Tongue (tissue), 2 donors: ENCODE measurements around the gene GGA1. TPM values are rescaled to one million over a fixed set of nuclear protein-coding genes. Genes with fewer than 3 reads are reported as not detected.
A peak's percentile ranks its signal among the peaks of the same experiment; 100 is the strongest.
"Not testable (repeated sequence)": the region's sequence is repeated elsewhere in the genome, so short reads cannot be mapped to it uniquely, and the experiment has no call there.

Experiments
- DNase-seq: peaks from one replicate; pipeline ENCODE4 v3.0.0-alpha.2; 2015
- total RNA-seq: library from RNA; depleted of rRNA; stranded (reverse); fragments of >200 nt; gene quantifications from one replicate; pipeline ENCODE4 v1.2.3, GENCODE V29; 2014

The GGA1 gene
- total RNA-seq, 1 donor from 2014 or later: 47.5 TPM

GRCh38 chr22:37570661-37570976 lies 38.0 kb upstream of the GGA1 start:
- DNase-seq: no peak

- DNase-seq: no peak
Observed at GRCh38 chr22:37571258-37571991, 37.2 kb upstream of the GGA1 start.

- DNase-seq: no peak
Observed at GRCh38 chr22:37571992-37572373, 36.7 kb upstream of the GGA1 start.

DNA sequence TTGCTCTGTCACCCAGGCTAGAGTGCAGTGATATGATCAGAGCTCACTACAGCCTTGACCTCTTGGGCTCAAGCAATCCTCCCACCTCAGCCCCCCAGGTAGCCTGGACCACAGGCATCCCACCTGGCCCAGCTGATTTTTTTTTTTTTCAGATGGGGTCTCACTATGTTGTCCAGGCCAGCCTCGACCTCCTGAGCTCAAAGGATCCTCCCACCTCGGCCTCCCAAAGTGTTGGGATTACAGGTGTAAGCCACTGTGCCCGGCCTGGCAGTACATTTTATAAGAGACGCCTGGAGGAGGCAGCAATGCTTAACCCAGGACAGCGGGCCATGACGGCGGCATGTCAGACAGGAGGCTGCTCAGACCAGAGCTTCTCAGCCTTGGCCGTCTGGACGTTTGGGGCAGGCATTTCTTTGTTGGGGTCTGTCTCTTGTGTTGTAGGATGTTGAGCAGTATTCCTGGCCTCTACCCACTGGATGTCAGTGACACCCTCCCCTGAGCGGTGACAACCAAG lies 33.1 kb upstream of the GGA1 start:
- DNase-seq: no peak

- DNase-seq: no peak
Observed at GRCh38 chr22:37578002-37578401, 30.6 kb upstream of the GGA1 start.

- DNase-seq: no peak
Observed at GRCh38 chr22:37581504-37581903, 27.1 kb upstream of the GGA1 start.

DNA sequence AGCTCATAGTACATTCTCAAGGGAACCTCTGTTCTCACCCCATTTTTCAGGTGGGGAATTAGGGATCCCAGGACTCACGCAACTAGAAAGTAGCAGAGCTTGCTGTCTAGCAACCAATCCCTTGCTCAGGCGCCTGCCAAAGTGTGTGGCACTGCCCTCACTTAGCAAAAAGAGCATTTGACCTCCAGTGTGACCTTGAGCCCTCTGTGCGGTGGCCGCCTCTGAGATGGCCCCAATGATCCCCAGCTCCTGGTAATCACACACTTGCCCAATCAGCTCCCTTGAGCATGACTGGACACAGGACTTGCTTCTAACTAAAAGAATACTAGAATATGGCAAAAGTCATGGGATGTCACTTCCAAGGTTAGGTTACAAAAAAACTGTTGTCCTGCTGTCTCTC lies 26.1 kb upstream of the GGA1 start:
- no peak for DNase-seq

DNA sequence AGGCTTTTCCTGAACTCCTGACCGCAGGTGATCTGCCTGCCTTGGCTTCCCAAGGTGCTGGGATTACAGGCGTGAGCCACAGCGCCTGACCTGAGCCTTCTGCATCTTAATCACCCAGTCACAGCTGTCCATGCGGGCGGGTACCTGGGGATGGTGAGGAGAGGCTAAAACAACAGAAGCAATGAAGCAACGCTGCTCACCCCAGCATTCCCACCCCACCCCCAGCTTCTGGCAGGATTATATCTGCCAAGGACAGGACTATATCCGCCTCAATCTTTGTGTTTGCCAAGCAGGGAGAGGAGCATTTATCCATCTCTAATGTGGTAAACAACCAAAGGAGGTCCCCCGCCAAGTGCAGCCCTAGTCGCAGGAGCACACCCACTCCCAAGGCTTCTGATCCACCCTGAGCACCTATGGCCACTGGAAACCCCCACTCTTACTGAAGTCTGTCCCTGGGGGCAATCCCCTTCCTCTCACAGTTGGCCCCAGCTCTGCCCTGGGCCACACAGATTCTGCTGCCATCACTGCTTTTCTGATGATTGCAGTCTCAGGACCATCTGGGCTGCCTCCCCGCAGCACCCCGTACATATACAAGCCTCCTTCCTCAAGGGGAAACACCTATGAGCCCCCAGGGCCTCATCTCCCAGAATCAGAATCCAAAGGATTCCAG lies 20.0 kb upstream of the GGA1 start:
- DNase-seq: no peak

DNA sequence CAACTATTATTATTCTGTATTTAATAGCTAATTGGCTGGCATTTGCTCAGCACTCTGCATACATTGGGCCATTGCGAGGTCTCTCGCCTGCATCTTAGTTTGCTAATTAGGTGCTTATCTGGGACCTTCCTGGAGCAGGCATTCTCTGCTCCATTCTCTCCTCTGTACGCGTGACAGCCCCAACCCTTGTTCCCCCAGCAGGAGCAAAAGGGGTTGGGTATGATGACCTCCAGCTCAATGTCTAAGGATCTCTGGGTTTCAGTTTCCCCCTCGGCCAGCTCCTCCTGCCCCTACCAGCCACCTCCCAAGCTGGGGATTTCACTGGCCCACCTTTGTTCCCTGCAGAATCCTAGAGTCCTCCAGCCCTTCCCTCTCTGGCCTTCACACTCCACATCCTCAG lies 19.0 kb upstream of the GGA1 start:
- no peak for DNase-seq

- not testable (repeated sequence) for DNase-seq
Observed at GRCh38 chr22:37591081-37591480, 17.6 kb upstream of the GGA1 start.

GRCh38 chr22:37591823-37592404 lies 16.7 kb upstream of the GGA1 start:
- no peak for DNase-seq

- DNase-seq: no peak
Observed at GRCh38 chr22:37594237-37594636, 14.4 kb upstream of the GGA1 start.

DNA sequence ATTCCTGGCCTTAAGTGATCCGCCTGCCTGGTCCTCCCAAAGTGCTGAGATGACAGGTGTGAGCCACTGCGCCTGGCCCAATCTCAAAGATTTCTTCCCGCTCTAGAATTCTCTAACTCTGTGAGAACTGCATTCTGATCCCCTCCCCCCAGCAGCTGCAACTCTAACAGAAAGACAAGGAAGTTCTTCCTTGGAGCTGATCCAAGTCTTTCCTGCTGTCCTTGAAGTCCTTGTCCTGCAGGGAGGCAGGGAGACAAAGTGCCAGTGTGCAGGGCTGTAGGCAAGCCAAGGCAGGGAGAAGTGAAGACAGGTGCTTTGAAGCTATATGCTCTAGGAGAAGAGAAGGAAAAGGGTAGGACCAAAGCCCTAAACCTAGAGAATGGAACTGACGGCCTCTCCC lies 9.5 kb upstream of the GGA1 start:
- peak; percentile 94 for DNase-seq

- DNase-seq: no peak
Observed at GRCh38 chr22:37601203-37601539, 7.5 kb upstream of the GGA1 start.

- peak; percentile 71 for DNase-seq
Observed at GRCh38 chr22:37601540-37602442, 6.8 kb upstream of the GGA1 start.

DNA sequence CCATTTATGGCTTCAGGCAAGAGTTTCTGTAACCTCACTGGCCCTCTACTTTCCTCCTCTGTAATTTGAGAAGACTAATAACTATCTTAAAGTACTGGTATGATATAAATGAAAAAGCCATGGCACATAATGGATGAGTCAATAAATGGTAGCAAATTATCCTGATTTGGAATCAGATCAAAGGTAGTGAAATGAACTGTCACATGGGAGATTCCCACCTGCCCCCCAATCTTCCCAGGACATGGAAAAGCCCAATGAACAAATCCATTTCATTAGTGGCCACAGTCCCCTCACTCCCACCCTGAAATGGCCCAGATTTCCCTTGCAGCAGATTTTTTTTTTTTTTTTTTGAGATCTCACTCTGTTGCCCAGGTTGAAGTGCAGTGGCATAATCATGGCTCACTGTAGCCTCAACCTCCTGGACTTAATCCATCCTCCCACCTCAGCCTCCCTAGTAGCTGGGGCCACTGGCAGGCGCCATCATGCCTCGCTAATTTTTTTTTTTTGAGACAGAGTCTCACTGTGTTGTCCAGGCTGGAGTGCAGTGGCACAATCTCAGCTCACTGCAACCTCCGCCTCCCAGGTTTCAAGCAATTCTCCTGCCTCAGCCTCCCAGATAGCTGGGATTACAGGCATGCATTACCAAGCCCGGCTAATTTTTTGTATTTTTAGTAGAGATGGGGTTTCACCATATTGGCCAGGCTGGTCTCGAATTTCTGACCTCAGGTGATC lies 5.9 kb upstream of the GGA1 start:
- not testable (repeated sequence) for DNase-seq

- no peak for DNase-seq
Observed at GRCh38 chr22:37604074-37604473, 4.6 kb upstream of the GGA1 start.

DNA sequence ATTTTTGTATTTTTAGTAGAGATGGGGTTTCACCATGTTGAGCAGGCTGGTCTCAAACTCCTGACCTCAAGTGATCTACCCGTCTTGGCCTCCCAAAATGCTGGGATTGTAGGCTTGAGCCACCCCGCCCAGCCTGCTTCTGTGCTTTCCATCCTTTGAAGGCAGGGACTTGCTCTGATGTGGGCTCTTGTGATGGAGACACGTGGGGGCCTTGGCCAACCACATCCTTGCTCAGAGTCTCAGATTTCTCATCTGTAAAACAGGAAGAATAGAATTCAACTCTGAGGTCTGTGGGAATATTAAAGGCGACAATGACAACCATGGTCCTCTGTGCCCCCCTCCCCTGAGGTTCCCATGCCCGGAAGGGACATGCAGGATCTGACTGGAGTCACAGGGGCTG lies 3.8 kb upstream of the GGA1 start:
- DNase-seq: no peak

GRCh38 chr22:37607010-37607934 lies 1.4 kb upstream of the GGA1 start:
- peak; percentile 91 for DNase-seq

- DNase-seq: no peak
Observed at GRCh38 chr22:37607935-37608476, 628 bp upstream of the GGA1 start.
